HG03520 (cell line): ENCODE data around the gene SPEG.

Source experiments
- ATAC-seq: cut with Tn5 transposase; IDR thresholded peaks from one replicate; pipeline ENCODE4 v1.9.1; 2021; ENCODE audit warnings: mild to moderate bottlenecking, moderate library complexity; ENCODE audit not compliant: unreplicated experiment

The SPEG gene

GRCh38 chr2:219475697-219476651 is 41.3 kb downstream of the SPEG start:
- ATAC-seq = no peak

DNA sequence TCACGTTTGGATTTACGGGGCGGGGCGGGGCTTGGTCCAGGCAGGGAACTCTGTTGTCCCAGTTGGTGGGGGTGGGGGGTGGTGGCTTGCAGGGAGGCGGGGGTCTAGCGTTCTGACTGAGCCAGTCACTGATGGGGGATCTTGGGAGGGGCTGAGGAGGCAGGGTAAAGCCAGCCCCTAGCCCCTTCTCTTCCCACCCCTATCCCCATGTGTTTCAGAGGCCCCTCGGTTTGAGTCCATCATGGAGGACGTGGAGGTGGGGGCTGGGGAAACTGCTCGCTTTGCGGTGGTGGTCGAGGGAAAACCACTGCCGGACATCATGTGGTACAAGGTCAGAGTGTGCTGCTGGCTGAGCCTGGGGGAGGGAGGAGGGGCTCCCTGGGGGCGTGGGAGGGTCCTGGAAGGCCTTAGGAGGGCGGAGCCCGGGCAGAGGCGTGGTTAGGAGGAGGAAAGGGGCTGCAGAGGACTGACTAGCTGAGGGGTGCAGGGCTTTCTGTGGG is 42.1 kb downstream of the SPEG start:
- ATAC-seq = no peak

DNA sequence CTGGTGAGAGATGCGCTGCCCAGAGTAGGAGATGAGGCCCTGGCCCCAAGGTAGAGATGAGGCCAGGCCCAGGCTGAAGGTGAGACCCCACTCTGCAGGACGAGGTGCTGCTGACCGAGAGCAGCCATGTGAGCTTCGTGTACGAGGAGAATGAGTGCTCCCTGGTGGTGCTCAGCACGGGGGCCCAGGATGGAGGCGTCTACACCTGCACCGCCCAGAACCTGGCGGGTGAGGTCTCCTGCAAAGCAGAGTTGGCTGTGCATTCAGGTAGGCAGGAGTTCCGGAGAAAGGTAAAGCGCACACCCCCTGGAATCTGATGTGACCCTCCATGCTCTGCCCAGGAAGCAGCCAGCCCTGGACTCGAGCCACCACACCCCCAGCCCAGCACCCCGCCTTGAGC is 42.5 kb downstream of the SPEG start:
- no peak for ATAC-seq

DNA sequence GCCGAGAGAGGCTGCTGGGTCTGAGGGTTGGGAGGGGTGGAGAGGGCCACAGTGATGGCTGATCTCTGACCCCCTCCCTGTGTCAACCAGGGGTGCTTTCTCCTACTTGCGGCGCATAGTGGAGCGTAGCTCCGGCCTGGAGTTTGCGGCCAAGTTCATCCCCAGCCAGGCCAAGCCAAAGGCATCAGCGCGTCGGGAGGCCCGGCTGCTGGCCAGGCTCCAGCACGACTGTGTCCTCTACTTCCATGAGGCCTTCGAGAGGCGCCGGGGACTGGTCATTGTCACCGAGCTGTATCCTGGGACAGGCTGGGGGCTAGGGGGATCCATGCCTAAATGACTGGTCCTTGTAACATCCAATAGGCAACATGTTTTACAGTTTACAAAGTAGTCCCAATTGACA is 43.2 kb downstream of the SPEG start:
- no peak for ATAC-seq

DNA sequence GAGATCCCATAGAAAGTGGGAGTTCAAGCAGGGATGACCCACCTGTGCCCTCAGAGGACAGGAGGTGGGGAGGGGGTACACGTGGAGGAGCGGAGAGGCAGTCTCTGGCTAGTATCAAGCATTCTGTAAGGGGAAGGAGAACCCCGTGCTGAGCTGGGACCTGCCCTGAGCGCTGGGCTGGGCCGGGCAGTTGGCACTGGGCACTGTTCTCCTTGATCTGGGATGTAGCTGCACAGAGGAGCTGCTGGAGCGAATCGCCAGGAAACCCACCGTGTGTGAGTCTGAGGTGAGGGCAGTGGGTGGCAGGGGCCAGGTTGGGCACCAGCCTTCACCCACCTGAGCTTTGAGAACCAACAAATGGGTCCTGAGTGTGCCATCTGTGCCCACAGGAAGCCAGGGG is 44.3 kb downstream of the SPEG start:
- ATAC-seq = no peak

GRCh38 chr2:219480004-219480403 is 45.4 kb downstream of the SPEG start:
- no peak for ATAC-seq

- ATAC-seq = no peak
Observed at GRCh38 chr2:219482674-219483405, 48.2 kb downstream of the SPEG start.

DNA sequence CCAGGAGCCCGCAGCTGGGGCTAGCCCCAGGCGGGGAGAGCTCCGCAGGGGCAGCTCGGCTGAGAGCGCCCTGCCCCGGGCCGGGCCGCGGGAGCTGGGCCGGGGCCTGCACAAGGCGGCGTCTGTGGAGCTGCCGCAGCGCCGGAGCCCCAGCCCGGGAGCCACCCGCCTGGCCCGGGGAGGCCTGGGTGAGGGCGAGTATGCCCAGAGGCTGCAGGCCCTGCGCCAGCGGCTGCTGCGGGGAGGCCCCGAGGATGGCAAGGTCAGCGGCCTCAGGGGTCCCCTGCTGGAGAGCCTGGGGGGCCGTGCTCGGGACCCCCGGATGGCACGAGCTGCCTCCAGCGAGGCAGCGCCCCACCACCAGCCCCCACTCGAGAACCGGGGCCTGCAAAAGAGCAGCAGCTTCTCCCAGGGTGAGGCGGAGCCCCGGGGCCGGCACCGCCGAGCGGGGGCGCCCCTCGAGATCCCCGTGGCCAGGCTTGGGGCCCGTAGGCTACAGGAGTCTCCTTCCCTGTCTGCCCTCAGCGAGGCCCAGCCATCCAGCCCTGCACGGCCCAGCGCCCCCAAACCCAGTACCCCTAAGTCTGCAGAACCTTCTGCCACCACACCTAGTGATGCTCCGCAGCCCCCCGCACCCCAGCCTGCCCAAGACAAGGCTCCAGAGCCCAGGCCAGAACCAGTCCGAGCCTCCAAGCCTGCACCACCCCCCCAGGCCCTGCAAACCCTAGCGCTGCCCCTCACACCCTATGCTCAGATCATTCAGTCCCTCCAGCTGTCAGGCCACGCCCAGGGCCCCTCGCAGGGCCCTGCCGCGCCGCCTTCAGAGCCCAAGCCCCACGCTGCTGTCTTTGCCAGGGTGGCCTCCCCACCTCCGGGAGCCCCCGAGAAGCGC is 49.1 kb downstream of the SPEG start:
- no peak for ATAC-seq

GRCh38 chr2:219484343-219485200 is 49.9 kb downstream of the SPEG start:
- no peak for ATAC-seq

- ATAC-seq = no peak
Observed at GRCh38 chr2:219485201-219485580, 50.5 kb downstream of the SPEG start.

DNA sequence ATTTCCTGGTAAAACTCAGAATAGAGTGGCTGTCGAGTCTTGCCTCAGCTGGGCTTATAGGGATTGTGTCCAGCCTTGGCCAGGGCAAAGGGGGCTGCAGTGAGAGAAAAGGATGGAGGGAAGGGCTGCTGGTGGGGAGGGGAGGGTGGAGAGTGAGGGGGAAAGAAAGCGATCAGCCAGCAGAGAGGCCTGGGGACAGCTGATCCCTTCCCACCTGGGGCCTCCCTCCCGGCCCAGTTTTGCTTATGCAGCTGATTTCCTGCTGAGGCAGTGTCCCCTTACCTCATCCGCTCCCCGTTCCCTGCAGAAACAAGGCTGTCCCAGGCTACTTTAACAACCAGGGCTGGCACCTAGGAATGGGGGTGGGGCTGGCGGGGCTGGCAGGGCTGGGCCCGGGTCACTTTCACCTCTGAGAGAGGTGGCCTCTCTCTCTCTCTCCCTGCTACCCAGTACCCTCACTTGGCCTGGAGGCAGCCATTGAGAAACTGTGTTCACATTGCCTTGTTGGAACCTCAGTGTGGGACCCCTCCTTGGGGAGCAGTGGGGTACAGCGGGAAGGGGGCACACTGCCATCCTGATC is 51.8 kb downstream of the SPEG start:
- no peak for ATAC-seq

DNA sequence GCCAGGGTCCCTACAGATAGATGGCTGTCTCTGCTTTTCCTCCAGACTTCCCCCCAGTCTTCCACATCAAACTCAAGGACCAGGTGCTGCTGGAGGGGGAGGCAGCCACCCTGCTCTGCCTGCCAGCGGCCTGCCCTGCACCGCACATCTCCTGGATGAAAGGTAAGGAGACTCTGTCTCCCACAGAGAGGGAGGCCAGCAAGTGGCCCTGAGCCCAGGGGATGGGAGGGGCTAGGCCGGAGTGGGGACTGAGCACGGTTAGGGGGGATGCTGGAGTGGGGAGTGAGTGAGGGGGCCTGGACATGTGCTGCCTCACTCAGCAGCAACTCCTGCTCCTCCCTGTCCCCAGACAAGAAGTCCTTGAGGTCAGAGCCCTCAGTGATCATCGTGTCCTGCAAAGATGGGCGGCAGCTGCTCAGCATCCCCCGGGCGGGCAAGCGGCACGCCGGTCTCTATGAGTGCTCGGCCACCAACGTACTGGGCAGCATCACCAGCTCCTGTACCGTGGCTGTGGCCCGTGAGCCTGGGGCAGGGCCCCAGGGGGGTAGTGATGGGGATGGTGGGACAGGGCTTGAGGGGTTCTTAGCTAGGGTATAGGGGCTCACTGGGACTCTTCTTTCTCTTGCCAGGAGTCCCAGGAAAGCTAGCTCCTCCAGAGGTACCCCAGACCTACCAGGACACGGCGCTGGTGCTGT is 53.7 kb downstream of the SPEG start:
- ATAC-seq = no peak

- ATAC-seq = no peak
Observed at GRCh38 chr2:219488844-219489194, 54.2 kb downstream of the SPEG start.

- ATAC-seq = no peak
Observed at GRCh38 chr2:219489315-219489714, 54.7 kb downstream of the SPEG start.

DNA sequence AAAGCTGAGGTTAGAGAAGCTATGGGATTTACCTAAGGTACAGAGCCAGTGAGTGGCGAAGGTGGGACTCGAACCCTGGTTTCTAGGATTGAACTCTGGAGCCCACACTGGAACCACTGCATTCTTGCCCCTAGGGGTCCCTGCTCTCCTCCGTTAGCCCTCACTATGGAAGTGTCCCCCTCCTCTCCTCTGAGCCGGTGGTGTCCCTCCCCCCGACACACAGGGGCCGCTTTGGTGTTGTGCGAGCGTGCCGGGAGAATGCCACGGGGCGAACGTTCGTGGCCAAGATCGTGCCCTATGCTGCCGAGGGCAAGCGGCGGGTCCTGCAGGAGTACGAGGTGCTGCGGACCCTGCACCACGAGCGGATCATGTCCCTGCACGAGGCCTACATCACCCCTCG is 55.5 kb downstream of the SPEG start:
- no peak for ATAC-seq

DNA sequence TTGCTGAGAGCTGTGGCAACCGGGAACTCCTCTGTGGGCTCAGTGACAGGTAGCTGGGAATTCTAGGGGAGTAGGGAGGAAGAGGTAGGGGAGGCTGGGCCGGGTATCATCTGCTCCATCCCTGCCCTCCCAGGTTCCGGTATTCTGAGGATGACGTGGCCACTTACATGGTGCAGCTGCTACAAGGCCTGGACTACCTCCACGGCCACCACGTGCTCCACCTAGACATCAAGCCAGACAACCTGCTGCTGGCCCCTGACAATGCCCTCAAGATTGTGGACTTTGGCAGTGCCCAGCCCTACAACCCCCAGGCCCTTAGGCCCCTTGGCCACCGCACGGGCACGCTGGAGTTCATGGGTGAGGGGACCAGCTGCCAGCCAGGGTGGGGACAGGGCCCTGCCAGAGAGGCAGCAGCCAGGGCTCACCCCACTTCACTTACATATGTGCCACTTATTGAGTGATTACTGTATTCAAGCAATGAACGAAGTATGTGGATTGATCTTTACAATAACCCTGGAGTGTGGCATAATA is 56.0 kb downstream of the SPEG start:
- ATAC-seq = no peak

GRCh38 chr2:219491278-219491963 is 56.8 kb downstream of the SPEG start:
- ATAC-seq = no peak

DNA sequence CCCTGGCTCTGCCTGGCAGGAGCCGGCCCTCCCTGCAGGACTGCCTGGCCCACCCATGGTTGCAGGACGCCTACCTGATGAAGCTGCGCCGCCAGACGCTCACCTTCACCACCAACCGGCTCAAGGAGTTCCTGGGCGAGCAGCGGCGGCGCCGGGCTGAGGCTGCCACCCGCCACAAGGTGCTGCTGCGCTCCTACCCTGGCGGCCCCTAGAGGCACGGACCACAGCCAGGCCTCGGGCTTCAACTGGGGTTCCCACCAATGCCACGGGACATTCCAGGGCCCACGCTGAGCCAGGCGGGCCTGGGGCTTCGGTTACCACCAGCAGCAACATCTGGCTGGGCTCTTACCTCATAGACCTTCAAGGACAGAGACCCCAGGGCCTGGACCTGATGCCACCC is 57.9 kb downstream of the SPEG start:
- no peak for ATAC-seq
